Measurements from ENCODE around the gene HSPG2.

HSPG2 gene

DNA sequence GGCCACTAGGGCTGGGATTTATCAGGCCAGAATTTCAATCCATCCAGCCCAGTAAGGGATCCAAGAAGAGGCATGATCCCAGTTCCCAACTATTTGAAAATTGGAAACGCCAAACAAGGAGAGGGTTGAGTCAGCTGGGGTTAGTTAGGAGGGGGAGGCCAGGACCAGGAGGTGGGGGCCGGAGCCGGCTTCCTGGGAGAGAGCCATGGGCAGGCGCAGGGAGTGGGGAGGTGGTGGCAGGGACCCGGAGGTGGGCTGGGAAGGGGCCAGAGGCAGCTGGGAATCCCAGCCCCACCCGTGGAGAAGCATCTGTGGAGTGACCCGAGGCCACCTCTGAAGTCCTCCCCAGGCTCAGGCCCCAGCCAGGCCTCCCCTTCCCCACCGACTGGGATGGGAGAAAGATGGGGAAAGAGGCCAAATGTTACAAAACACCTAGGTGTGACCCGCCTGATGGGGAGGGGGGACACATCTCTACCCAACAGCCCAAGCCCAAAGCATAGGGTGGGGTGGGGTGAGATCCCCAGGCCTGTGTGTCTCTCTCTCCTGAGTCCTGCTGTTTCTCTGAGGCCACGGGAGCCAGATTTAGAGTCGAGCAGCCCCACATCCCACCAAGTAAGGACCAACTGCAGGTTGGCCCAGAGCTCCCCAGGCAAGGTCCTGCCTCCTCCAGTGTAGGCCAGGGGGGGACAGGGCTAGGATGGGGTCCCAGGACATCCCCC lies 10.1 kb downstream of the HSPG2 start:
- TF ChIP-seq EZH2phosphoT487 (conservative IDR thresholded peaks at IDR 0.05; ENCODE audit: low read length): no peak
- TF ChIP-seq, protein P1, sequence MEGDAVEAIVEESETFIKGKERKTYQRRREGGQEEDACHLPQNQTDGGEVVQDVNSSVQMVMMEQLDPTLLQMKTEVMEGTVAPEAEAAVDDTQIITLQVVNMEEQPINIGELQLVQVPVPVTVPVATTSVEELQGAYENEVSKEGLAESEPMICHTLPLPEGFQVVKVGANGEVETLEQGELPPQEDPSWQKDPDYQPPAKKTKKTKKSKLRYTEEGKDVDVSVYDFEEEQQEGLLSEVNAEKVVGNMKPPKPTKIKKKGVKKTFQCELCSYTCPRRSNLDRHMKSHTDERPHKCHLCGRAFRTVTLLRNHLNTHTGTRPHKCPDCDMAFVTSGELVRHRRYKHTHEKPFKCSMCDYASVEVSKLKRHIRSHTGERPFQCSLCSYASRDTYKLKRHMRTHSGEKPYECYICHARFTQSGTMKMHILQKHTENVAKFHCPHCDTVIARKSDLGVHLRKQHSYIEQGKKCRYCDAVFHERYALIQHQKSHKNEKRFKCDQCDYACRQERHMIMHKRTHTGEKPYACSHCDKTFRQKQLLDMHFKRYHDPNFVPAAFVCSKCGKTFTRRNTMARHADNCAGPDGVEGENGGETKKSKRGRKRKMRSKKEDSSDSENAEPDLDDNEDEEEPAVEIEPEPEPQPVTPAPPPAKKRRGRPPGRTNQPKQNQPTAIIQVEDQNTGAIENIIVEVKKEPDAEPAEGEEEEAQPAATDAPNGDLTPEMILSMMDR (IDR thresholded peaks at IDR 0.05; ENCODE audit: insufficient read depth, low read length, poor library complexity, severe bottlenecking): no peak
- no peaks in the 10 kb centered on the region for H3K36me3 ChIP-seq (ENCODE audit: low read length)
- H3K27me3 ChIP-seq (ENCODE audit: low read length): no peaks in the 10 kb centered on the region
- H3K4me2 ChIP-seq (ENCODE audit: low read depth, low read length, poor library complexity, severe bottlenecking): no peak overlapping the region
- H3F3A ChIP-seq (ENCODE audit: insufficient read depth): no peaks in the 10 kb centered on the region
- H3K27ac ChIP-seq (ENCODE audit: low read depth, low read length): no peak overlapping the region
- no peak overlapping the region for H3K9ac ChIP-seq (ENCODE audit: low read length)
- H3K9me2 ChIP-seq (replicated peaks; ENCODE audit: insufficient read depth, low read length): no peaks in the 10 kb centered on the region
- no peaks in the 10 kb centered on the region for H3K79me2 ChIP-seq (ENCODE audit: insufficient read depth, low read length)
- H3K9me3 ChIP-seq (ENCODE audit: insufficient read depth, low read length): no peaks in the 10 kb centered on the region
- no peaks in the 10 kb centered on the region for H4K20me1 ChIP-seq (ENCODE audit: low read depth, low read length)
- no peak overlapping the region for H2AFZ ChIP-seq (ENCODE audit: low read depth, low read length, severe bottlenecking)
- no peak overlapping the region for H3K4me3 ChIP-seq (ENCODE audit: insufficient read depth, low read length, poor library complexity, severe bottlenecking)

DNA sequence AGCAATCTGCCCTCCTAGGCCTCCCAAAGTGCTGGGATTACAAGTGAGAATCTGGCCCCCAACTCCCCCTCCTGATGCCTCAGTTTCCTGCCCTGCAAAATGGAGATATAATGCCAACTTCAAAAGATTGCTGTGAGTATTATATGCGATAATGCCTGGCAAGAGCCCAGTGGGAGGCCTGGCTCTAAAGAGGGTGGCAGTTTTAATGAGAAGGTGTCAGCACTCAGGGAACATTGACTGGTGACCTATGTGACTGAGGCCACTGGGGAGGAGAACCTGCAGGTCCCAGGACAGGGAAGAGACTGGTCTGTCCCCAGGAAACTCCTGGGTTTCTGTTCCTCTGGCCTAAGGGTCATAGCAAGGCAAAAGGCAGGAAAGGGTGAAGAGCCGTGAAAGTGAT lies 11.0 kb downstream of the HSPG2 start:
- H3K79me2 ChIP-seq (ENCODE audit: insufficient read depth, low read length): no peaks in the 10 kb centered on the region
- no peak overlapping the region for H3K4me3 ChIP-seq (ENCODE audit: insufficient read depth, low read length, poor library complexity, severe bottlenecking)
- H3K9me3 ChIP-seq (ENCODE audit: insufficient read depth, low read length): no peaks in the 10 kb centered on the region
- no peak overlapping the region for H2AFZ ChIP-seq (ENCODE audit: low read depth, low read length, severe bottlenecking)
- no peak overlapping the region for H3K4me2 ChIP-seq (ENCODE audit: low read depth, low read length, poor library complexity, severe bottlenecking)
- no peaks in the 10 kb centered on the region for H3K36me3 ChIP-seq (ENCODE audit: low read length)
- H3K27ac ChIP-seq (ENCODE audit: low read depth, low read length): no peak overlapping the region
- H3K9ac ChIP-seq (ENCODE audit: low read length): no peak overlapping the region
- no peaks in the 10 kb centered on the region for H3K27me3 ChIP-seq (ENCODE audit: low read length)
- TF ChIP-seq, protein P1 (IDR thresholded peaks at IDR 0.05; ENCODE audit: insufficient read depth, low read length, poor library complexity, severe bottlenecking): no peak
- no peak for TF ChIP-seq EZH2phosphoT487 (conservative IDR thresholded peaks at IDR 0.05; ENCODE audit: low read length)
- no peaks in the 10 kb centered on the region for H3F3A ChIP-seq (ENCODE audit: insufficient read depth)
- no peaks in the 10 kb centered on the region for H3K9me2 ChIP-seq (replicated peaks; ENCODE audit: insufficient read depth, low read length)
- no peaks in the 10 kb centered on the region for H4K20me1 ChIP-seq (ENCODE audit: low read depth, low read length)

DNA sequence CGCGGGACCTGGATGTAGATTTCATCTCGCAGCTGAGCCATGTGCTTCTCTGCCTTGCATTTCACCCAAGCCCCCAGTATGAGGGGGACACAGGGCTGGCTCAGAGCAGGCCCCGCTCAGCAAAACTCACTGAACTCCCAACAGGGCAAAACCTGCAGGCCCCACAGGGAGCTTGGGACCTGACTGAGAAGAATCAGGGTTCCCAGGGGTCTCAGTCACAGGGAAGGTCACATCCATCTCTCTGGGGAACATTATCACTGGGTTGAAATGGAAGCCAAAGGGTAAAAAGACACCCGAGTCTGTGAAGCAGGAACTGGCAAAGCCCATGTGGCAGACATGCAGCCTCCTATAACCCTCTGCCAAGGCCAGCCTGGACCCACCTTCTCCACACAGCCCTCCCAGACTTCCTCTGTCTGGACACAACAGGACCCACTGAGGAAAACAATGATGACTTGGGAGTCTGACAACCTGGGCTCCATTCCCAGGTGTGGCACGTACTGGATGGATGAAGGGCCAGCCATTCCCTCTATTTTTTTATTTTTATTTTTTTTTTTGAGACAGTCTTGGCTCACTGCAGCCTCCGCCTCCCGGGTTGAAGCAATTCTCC lies 11.7 kb downstream of the HSPG2 start:
- Histone ChIP-seq H3K9ac (ENCODE audit: low read length) (no peak overlapping the region), H4K20me1 (ENCODE audit: low read depth, low read length) (no peaks in the 10 kb centered on the region), H3K4me3 (ENCODE audit: insufficient read depth, low read length, poor library complexity, severe bottlenecking) (no peak overlapping the region), H3F3A (ENCODE audit: insufficient read depth) (no peaks in the 10 kb centered on the region), H2AFZ (ENCODE audit: low read depth, low read length, severe bottlenecking) (no peak overlapping the region), H3K27me3 (ENCODE audit: low read length) (no peaks in the 10 kb centered on the region), H3K27ac (ENCODE audit: low read depth, low read length) (no peak overlapping the region), H3K9me3 (ENCODE audit: insufficient read depth, low read length) (no peaks in the 10 kb centered on the region), H3K9me2 (replicated peaks; ENCODE audit: insufficient read depth, low read length) (no peaks in the 10 kb centered on the region), H3K4me2 (ENCODE audit: low read depth, low read length, poor library complexity, severe bottlenecking) (no peak overlapping the region), H3K36me3 (ENCODE audit: low read length) (no peaks in the 10 kb centered on the region), H3K79me2 (ENCODE audit: insufficient read depth, low read length) (no peaks in the 10 kb centered on the region)
- TF ChIP-seq, protein P1 (IDR thresholded peaks at IDR 0.05; ENCODE audit: insufficient read depth, low read length, poor library complexity, severe bottlenecking): no peak
- no peak for TF ChIP-seq EZH2phosphoT487 (conservative IDR thresholded peaks at IDR 0.05; ENCODE audit: low read length)

Data from SU-DHL-6 (cell line).